ENCODE results near the gene CPNE5. TPM values are rescaled to one million over a fixed set of nuclear protein-coding genes. Genes with fewer than 3 reads are reported as not detected.

Gene CPNE5
- total and polyA plus RNA-seq, 7 donors: 0.99 to 11.6 (median 3.8) TPM

DNA sequence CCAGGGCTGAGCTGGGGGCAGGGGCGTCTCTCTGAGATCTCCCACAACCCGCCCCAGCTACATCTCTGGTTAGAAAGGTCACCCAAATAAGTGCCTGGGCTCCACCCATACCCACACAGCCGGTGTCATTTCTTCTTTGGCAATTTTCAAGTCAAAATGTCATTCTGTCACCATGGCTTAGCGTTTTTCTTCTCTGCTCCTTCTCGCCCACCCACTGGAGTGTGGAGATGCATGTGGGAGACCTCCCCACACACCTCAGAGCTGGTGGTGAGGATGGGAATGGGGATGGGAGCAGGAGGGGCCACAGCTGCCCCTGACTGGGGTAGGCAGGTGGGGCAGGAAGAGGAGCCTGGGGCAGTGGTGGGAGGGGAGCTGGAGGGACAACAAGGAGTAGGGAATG, 63.1 kb downstream of the CPNE5 start:
- H3K9me3 ChIP-seq: no peaks in the 10 kb centered on the region
- H3K36me3 ChIP-seq: no peaks in the 10 kb centered on the region
- DNase-seq: no peak
- WGBS, 2 donors: 80 to 87% methylated on average over 5 of the region's 5 CpGs
- no peak overlapping the region for H3K27ac ChIP-seq
- intact Hi-C loops (cut with DNase I): no loop called here
- H3K4me3 ChIP-seq: no peak overlapping the region
- no peaks in the 10 kb centered on the region for H3K4me1 ChIP-seq
- H3K27me3 ChIP-seq: peaks cover 0 to 7% (median 0%) of the 10 kb centered on the region in 3 donors
- no peak for TF ChIP-seq EP300 (IDR thresholded peaks at IDR 0.05)
- TF ChIP-seq POLR2A (IDR thresholded peaks at IDR 0.05): no peak
- TF ChIP-seq, protein P1, sequence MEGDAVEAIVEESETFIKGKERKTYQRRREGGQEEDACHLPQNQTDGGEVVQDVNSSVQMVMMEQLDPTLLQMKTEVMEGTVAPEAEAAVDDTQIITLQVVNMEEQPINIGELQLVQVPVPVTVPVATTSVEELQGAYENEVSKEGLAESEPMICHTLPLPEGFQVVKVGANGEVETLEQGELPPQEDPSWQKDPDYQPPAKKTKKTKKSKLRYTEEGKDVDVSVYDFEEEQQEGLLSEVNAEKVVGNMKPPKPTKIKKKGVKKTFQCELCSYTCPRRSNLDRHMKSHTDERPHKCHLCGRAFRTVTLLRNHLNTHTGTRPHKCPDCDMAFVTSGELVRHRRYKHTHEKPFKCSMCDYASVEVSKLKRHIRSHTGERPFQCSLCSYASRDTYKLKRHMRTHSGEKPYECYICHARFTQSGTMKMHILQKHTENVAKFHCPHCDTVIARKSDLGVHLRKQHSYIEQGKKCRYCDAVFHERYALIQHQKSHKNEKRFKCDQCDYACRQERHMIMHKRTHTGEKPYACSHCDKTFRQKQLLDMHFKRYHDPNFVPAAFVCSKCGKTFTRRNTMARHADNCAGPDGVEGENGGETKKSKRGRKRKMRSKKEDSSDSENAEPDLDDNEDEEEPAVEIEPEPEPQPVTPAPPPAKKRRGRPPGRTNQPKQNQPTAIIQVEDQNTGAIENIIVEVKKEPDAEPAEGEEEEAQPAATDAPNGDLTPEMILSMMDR (IDR thresholded peaks at IDR 0.05): no peak
- no peak for TF ChIP-seq POLR2AphosphoS5 (IDR thresholded peaks at IDR 0.05)

DNA sequence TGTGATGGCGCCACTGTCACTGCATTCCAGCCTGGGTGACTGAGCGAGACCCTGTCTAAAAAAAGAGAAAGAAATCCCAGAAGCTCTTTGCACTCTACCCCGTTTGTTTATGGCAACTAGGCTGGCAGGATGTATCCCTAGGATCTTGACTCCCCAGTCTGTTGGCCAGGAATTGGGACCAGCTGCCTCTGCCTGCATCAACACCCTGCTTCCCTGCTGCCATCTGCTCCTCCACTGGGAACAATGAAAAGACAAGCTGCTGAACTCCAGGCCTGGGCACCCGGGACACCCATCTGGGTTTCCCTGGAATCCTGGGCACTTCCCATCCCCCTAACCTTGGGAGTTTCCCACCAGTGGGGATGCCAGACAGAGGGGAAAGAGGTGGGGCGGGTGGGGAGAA, 64.9 kb downstream of the CPNE5 start:
- Histone ChIP-seq H3K27ac (no peak overlapping the region), H3K27me3 (peaks cover 0 to 7% (median 0%) of the 10 kb centered on the region in 3 donors), H3K4me1 (peaks cover 0 to 7% (median 4%) of the 10 kb centered on the region in 4 donors), H3K4me3 (no peak overlapping the region), H3K36me3 (no peaks in the 10 kb centered on the region), H3K9me3 (no peaks in the 10 kb centered on the region)
- no peak for TF ChIP-seq EP300 (IDR thresholded peaks at IDR 0.05)
- TF ChIP-seq, protein P1 (IDR thresholded peaks at IDR 0.05): no peak
- no peak for TF ChIP-seq POLR2AphosphoS5 (IDR thresholded peaks at IDR 0.05)
- no peak for TF ChIP-seq POLR2A (IDR thresholded peaks at IDR 0.05)
- 85 to 87% methylated on average over 5 of the region's 5 CpGs for WGBS, 2 donors
- intact Hi-C loops (cut with DNase I): no loop called here
- DNase-seq: no peak

DNA sequence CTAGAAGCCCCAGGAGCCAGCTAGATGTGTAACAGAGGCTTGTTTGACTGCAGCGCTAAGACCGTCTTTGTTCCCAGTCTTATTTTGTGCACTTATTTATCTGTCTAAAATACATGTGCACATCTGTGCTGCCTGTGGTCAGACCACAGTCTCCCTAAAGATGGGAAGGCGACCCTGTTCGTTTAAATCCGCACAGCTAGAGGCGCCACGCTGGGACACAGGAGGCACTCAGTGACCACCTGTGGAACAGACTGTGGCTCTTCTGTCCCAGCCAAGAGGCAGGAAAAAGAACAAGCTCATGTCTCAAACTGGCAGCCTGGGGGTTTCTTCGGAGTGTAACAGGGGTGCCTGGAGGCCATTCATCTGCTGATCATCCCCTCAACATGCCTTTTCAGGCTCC, 66.8 kb downstream of the CPNE5 start:
- H3K27ac ChIP-seq: no peak overlapping the region
- intact Hi-C loops (cut with DNase I): no loop called here
- WGBS, 2 donors: 70 to 94% methylated on average over 8 of the region's 8 CpGs
- no peak for DNase-seq
- H3K4me3 ChIP-seq: no peak overlapping the region
- H3K4me1 ChIP-seq: peaks cover 0 to 17% (median 13%) of the 10 kb centered on the region in 4 donors
- H3K27me3 ChIP-seq: no peaks in the 10 kb centered on the region
- H3K36me3 ChIP-seq: no peaks in the 10 kb centered on the region
- TF ChIP-seq POLR2A (IDR thresholded peaks at IDR 0.05) (no peak), EP300 (IDR thresholded peaks at IDR 0.05) (no peak), POLR2AphosphoS5 (IDR thresholded peaks at IDR 0.05) (no peak)
- TF ChIP-seq, protein P1 (IDR thresholded peaks at IDR 0.05): no peak
- H3K9me3 ChIP-seq: no peaks in the 10 kb centered on the region

DNA sequence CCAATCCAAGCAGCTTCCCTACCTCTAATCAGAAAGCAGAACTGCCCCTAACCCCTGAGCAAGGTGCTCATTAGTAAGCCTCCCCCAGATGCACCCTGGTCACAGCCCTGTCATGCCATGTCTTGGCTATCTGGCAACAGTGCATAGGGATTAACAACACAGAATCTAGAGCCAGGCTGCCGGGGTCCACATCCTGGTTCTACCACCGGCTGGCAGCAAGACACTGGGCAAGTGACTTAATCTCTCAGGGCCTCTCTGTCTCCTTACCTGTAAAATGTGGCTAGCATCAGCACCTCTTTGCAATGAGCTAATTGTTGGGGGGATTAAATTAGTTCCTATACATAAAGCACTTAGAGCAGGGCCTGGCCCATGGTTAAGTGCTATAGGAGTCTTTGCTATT, 68.1 kb downstream of the CPNE5 start:
- H3K36me3 ChIP-seq: no peaks in the 10 kb centered on the region
- WGBS, 2 donors: 95% methylated on average over 2 of the region's 2 CpGs
- no peak for DNase-seq
- peaks cover 0 to 21% (median 16%) of the 10 kb centered on the region in 4 donors for H3K4me1 ChIP-seq
- intact Hi-C loops (cut with DNase I): no loop called here
- H3K27me3 ChIP-seq: no peaks in the 10 kb centered on the region
- no peaks in the 10 kb centered on the region for H3K9me3 ChIP-seq
- no peak for TF ChIP-seq EP300 (IDR thresholded peaks at IDR 0.05)
- TF ChIP-seq, protein P1 (IDR thresholded peaks at IDR 0.05): no peak
- no peak for TF ChIP-seq POLR2A (IDR thresholded peaks at IDR 0.05)
- TF ChIP-seq POLR2AphosphoS5 (IDR thresholded peaks at IDR 0.05): no peak
- no peak overlapping the region for H3K27ac ChIP-seq
- H3K4me3 ChIP-seq: no peak overlapping the region

Measured in sigmoid colon (tissue), 7 donors.